Measurements from ENCODE around the gene RABGAP1L. TPM values are rescaled to one million over a fixed set of nuclear protein-coding genes. Genes with fewer than 3 reads are reported as not detected.

Gene RABGAP1L
- total RNA-seq, 1 experiment from 2014 or later: 76.9 TPM

DNA sequence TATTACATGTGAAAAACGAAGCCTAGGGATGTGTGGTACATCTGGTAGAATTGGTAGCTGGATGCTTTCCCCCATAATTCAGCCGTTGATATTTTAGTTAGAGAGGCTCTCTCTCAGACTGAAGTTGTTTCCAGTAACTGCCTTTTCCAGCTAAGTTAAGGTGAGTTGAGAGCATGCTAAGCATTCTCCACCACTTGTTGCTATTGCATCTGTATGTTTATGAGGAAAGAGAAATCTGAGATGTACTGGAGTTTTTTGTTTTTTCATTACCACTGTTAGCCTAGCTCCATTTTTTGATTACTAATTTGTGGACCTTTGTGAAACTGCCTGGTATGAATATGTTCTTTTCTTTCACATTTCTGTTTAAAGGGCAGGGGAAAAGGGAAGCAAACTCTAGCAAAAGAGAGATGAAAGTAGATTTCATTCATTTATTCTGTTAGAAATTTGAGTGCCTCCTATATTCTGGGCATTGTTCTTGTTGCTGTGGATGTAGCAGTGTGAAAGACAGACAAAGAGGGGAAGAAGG lies 650.5 kb downstream of the RABGAP1L start:
- no peak overlapping the region for H3K27ac Mint-ChIP-seq
- no peak for ATAC-seq
- no peaks in the 10 kb centered on the region for H3K9me3 Mint-ChIP-seq
- TF ChIP-seq, protein P1, sequence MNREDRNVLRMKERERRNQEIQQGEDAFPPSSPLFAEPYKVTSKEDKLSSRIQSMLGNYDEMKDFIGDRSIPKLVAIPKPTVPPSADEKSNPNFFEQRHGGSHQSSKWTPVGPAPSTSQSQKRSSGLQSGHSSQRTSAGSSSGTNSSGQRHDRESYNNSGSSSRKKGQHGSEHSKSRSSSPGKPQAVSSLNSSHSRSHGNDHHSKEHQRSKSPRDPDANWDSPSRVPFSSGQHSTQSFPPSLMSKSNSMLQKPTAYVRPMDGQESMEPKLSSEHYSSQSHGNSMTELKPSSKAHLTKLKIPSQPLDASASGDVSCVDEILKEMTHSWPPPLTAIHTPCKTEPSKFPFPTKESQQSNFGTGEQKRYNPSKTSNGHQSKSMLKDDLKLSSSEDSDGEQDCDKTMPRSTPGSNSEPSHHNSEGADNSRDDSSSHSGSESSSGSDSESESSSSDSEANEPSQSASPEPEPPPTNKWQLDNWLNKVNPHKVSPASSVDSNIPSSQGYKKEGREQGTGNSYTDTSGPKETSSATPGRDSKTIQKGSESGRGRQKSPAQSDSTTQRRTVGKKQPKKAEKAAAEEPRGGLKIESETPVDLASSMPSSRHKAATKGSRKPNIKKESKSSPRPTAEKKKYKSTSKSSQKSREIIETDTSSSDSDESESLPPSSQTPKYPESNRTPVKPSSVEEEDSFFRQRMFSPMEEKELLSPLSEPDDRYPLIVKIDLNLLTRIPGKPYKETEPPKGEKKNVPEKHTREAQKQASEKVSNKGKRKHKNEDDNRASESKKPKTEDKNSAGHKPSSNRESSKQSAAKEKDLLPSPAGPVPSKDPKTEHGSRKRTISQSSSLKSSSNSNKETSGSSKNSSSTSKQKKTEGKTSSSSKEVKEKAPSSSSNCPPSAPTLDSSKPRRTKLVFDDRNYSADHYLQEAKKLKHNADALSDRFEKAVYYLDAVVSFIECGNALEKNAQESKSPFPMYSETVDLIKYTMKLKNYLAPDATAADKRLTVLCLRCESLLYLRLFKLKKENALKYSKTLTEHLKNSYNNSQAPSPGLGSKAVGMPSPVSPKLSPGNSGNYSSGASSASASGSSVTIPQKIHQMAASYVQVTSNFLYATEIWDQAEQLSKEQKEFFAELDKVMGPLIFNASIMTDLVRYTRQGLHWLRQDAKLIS (CRISPR knock-in tag; IDR thresholded peaks at IDR 0.05; ENCODE audit: borderline replicate concordance): no peak
- TF ChIP-seq ZNF671 (CRISPR knock-in tag; IDR thresholded peaks at IDR 0.05) (no peak), RORB (CRISPR knock-in tag; IDR thresholded peaks at IDR 0.05) (no peak), KAT7 (CRISPR knock-in tag; IDR thresholded peaks at IDR 0.05; ENCODE audit: borderline replicate concordance) (no peak), ZNF219 (CRISPR knock-in tag; IDR thresholded peaks at IDR 0.05; ENCODE audit: borderline replicate concordance) (no peak), CBFB (CRISPR knock-in tag; IDR thresholded peaks at IDR 0.05; ENCODE audit: low read depth) (no peak), ETV6 (CRISPR knock-in tag; IDR thresholded peaks at IDR 0.05) (no peak)
- TF ChIP-seq, protein P2, sequence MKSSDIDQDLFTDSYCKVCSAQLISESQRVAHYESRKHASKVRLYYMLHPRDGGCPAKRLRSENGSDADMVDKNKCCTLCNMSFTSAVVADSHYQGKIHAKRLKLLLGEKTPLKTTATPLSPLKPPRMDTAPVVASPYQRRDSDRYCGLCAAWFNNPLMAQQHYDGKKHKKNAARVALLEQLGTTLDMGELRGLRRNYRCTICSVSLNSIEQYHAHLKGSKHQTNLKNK (CRISPR knock-in tag; IDR thresholded peaks at IDR 0.05): no peak
- TF ChIP-seq, protein P3, sequence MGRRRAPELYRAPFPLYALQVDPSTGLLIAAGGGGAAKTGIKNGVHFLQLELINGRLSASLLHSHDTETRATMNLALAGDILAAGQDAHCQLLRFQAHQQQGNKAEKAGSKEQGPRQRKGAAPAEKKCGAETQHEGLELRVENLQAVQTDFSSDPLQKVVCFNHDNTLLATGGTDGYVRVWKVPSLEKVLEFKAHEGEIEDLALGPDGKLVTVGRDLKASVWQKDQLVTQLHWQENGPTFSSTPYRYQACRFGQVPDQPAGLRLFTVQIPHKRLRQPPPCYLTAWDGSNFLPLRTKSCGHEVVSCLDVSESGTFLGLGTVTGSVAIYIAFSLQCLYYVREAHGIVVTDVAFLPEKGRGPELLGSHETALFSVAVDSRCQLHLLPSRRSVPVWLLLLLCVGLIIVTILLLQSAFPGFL (CRISPR knock-in tag; IDR thresholded peaks at IDR 0.05; ENCODE audit: borderline replicate concordance): no peak
- TF ChIP-seq, protein P4, sequence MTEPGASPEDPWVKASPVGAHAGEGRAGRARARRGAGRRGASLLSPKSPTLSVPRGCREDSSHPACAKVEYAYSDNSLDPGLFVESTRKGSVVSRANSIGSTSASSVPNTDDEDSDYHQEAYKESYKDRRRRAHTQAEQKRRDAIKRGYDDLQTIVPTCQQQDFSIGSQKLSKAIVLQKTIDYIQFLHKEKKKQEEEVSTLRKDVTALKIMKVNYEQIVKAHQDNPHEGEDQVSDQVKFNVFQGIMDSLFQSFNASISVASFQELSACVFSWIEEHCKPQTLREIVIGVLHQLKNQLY (CRISPR knock-in tag; IDR thresholded peaks at IDR 0.05): no peak
- TF ChIP-seq, protein P5, sequence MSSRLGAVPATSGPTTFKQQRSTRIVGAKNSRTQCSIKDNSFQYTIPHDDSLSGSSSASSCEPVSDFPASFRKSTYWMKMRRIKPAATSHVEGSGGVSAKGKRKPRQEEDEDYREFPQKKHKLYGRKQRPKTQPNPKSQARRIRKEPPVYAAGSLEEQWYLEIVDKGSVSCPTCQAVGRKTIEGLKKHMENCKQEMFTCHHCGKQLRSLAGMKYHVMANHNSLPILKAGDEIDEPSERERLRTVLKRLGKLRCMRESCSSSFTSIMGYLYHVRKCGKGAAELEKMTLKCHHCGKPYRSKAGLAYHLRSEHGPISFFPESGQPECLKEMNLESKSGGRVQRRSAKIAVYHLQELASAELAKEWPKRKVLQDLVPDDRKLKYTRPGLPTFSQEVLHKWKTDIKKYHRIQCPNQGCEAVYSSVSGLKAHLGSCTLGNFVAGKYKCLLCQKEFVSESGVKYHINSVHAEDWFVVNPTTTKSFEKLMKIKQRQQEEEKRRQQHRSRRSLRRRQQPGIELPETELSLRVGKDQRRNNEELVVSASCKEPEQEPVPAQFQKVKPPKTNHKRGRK (CRISPR knock-in tag; IDR thresholded peaks at IDR 0.05; ENCODE audit: borderline replicate concordance): no peak
- TF ChIP-seq, protein P6, sequence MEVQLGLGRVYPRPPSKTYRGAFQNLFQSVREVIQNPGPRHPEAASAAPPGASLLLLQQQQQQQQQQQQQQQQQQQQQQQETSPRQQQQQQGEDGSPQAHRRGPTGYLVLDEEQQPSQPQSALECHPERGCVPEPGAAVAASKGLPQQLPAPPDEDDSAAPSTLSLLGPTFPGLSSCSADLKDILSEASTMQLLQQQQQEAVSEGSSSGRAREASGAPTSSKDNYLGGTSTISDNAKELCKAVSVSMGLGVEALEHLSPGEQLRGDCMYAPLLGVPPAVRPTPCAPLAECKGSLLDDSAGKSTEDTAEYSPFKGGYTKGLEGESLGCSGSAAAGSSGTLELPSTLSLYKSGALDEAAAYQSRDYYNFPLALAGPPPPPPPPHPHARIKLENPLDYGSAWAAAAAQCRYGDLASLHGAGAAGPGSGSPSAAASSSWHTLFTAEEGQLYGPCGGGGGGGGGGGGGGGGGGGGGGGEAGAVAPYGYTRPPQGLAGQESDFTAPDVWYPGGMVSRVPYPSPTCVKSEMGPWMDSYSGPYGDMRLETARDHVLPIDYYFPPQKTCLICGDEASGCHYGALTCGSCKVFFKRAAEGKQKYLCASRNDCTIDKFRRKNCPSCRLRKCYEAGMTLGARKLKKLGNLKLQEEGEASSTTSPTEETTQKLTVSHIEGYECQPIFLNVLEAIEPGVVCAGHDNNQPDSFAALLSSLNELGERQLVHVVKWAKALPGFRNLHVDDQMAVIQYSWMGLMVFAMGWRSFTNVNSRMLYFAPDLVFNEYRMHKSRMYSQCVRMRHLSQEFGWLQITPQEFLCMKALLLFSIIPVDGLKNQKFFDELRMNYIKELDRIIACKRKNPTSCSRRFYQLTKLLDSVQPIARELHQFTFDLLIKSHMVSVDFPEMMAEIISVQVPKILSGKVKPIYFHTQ (CRISPR knock-in tag; IDR thresholded peaks at IDR 0.05): no peak
- no peak for DNase-seq (ENCODE audit: low spot score)
- H3K36me3 Mint-ChIP-seq: no peaks in the 10 kb centered on the region
- no peaks in the 10 kb centered on the region for H3K27me3 Mint-ChIP-seq (ENCODE audit: low read depth)
- CTCF ChIA-PET: interaction anchor here (0.8 to 1.2 kb wide), 2 partner anchors 10 to 173 kb away, joined by 3 to 5 read pairs; no protein-coding TSS in a partner anchor
- H3K4me1 Mint-ChIP-seq: peaks cover 17% of the 10 kb centered on the region
- POLR2A ChIA-PET: interaction anchor here (1.2 kb wide), 1 partner anchor 10 kb away, joined by 6 read pairs; no protein-coding TSS in a partner anchor
- no peak overlapping the region for H3K4me3 Mint-ChIP-seq

DNA sequence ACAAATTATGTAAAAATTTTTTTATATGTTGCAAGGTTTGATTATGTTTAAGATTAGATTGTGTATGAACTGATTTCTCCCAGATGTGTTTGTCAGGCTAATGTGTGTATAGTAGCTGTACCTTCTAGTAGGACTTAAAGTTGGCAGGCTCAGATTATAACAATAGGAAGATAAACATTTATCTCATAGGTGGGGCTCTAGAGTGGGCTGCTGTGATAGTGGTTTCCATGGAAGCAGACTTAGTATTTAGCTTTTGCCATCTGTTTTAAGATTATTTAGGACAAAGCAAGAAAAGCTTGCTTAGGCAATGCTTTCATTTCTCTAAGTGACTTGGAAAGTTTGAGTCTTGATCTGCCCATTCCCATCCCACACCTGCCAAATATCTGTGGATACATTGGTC lies 652.7 kb downstream of the RABGAP1L start:
- ChIA-PET POLR2A (interaction anchor here (1.8 kb wide), 1 partner anchor 12 kb away, joined by 5 read pairs; no protein-coding TSS in a partner anchor), CTCF (no interaction called here)
- no peak for ATAC-seq
- Mint-ChIP-seq H3K27me3 (ENCODE audit: low read depth) (no peaks in the 10 kb centered on the region), H3K27ac (no peak overlapping the region), H3K36me3 (no peaks in the 10 kb centered on the region), H3K9me3 (no peaks in the 10 kb centered on the region), H3K4me3 (no peak overlapping the region), H3K4me1 (peaks cover 17% of the 10 kb centered on the region)
- DNase-seq (ENCODE audit: low spot score): no peak
- TF ChIP-seq, protein P7, sequence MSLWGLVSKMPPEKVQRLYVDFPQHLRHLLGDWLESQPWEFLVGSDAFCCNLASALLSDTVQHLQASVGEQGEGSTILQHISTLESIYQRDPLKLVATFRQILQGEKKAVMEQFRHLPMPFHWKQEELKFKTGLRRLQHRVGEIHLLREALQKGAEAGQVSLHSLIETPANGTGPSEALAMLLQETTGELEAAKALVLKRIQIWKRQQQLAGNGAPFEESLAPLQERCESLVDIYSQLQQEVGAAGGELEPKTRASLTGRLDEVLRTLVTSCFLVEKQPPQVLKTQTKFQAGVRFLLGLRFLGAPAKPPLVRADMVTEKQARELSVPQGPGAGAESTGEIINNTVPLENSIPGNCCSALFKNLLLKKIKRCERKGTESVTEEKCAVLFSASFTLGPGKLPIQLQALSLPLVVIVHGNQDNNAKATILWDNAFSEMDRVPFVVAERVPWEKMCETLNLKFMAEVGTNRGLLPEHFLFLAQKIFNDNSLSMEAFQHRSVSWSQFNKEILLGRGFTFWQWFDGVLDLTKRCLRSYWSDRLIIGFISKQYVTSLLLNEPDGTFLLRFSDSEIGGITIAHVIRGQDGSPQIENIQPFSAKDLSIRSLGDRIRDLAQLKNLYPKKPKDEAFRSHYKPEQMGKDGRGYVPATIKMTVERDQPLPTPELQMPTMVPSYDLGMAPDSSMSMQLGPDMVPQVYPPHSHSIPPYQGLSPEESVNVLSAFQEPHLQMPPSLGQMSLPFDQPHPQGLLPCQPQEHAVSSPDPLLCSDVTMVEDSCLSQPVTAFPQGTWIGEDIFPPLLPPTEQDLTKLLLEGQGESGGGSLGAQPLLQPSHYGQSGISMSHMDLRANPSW (CRISPR knock-in tag; conservative IDR thresholded peaks at IDR 0.05; ENCODE audit: low read depth): no peak
- TF ChIP-seq, protein P8, sequence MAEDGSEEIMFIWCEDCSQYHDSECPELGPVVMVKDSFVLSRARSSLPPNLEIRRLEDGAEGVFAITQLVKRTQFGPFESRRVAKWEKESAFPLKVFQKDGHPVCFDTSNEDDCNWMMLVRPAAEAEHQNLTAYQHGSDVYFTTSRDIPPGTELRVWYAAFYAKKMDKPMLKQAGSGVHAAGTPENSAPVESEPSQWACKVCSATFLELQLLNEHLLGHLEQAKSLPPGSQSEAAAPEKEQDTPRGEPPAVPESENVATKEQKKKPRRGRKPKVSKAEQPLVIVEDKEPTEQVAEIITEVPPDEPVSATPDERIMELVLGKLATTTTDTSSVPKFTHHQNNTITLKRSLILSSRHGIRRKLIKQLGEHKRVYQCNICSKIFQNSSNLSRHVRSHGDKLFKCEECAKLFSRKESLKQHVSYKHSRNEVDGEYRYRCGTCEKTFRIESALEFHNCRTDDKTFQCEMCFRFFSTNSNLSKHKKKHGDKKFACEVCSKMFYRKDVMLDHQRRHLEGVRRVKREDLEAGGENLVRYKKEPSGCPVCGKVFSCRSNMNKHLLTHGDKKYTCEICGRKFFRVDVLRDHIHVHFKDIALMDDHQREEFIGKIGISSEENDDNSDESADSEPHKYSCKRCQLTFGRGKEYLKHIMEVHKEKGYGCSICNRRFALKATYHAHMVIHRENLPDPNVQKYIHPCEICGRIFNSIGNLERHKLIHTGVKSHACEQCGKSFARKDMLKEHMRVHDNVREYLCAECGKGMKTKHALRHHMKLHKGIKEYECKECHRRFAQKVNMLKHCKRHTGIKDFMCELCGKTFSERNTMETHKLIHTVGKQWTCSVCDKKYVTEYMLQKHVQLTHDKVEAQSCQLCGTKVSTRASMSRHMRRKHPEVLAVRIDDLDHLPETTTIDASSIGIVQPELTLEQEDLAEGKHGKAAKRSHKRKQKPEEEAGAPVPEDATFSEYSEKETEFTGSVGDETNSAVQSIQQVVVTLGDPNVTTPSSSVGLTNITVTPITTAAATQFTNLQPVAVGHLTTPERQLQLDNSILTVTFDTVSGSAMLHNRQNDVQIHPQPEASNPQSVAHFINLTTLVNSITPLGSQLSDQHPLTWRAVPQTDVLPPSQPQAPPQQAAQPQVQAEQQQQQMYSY (CRISPR knock-in tag; IDR thresholded peaks at IDR 0.05): no peak
